Brain microvascular endothelial cell (primary cell): ENCODE data around the gene COL27A1.

Experiments
- DNase-seq: peaks from one replicate; pipeline ENCODE4 v3.0.0-alpha.2; 2020
- H3K27ac ChIP-seq: fragments of 250-450 bp; sonication (Bioruptor Pico); 2 replicates; pipeline ENCODE4 v1.5.1; 2020; ENCODE audit warnings: mild to moderate bottlenecking, moderate library complexity
- H3K27me3 ChIP-seq: fragments of 250-450 bp; sonication (Bioruptor Pico); replicated peaks from 2 replicates; pipeline ENCODE4 v1.5.1; 2020; ENCODE audit warnings: mild to moderate bottlenecking
- H3K36me3 ChIP-seq: fragments of 250-450 bp; sonication (Bioruptor Pico); replicated peaks from 2 replicates; pipeline ENCODE4 v1.5.1; 2020; ENCODE audit warnings: mild to moderate bottlenecking
- H3K4me3 ChIP-seq: 2 replicates; pipeline ENCODE4 v1.5.1; 2011; ENCODE audit warnings: low read depth, mild to moderate bottlenecking, control low read depth, low read length, moderate library complexity
- CTCF ChIP-seq: IDR thresholded peaks from 2 replicates; pipeline ENCODE4 v1.5.1; 2011; ENCODE audit warnings: low read depth, mild to moderate bottlenecking, moderate library complexity, low read length, control low read depth, inconsistent platforms; ENCODE audit errors: missing control alignments
- in situ Hi-C: cut with HindIII; loops from 2 replicates; pipeline ENCODE4 v1.10.0; 2017; ENCODE audit warnings: low sequenced_read_pairs, low pct_ligation_motif_present

Gene COL27A1

GRCh38 chr9:114112325-114112724 lies 43.0 kb upstream of the COL27A1 start:
- H3K27me3 ChIP-seq, result peaks cover 7% of the 10 kb centered on the region
- H3K36me3 ChIP-seq, result no peaks in the 10 kb centered on the region
- in situ Hi-C loops, result no loop called here
- TF ChIP-seq CTCF, result no peak
- no peak for DNase-seq
- no peak overlapping the region for H3K4me3 ChIP-seq
- no peak overlapping the region for H3K27ac ChIP-seq

GRCh38 chr9:114112778-114113584 lies 42.4 kb upstream of the COL27A1 start:
- Histone ChIP-seq H3K27me3 (peaks cover 12% of the 10 kb centered on the region), H3K36me3 (no peaks in the 10 kb centered on the region), H3K4me3 (no peak overlapping the region), H3K27ac (no peak overlapping the region)
- TF ChIP-seq CTCF, result no peak
- DNase-seq, result peak; percentile 22
- in situ Hi-C loops, result no loop called here

- Histone ChIP-seq H3K27me3 (peaks cover 14% of the 10 kb centered on the region), H3K4me3 (no peak overlapping the region), H3K36me3 (no peaks in the 10 kb centered on the region), H3K27ac (no peak overlapping the region)
- in situ Hi-C loops, result no loop called here
- no peak for TF ChIP-seq CTCF
- DNase-seq, result no peak
Observed at GRCh38 chr9:114114364-114114763, 41.0 kb upstream of the COL27A1 start.

GRCh38 chr9:114115654-114116125 lies 39.6 kb upstream of the COL27A1 start:
- DNase-seq, result no peak
- in situ Hi-C loops, result no loop called here
- Histone ChIP-seq H3K36me3 (no peaks in the 10 kb centered on the region), H3K27ac (no peak overlapping the region), H3K4me3 (no peak overlapping the region), H3K27me3 (peaks cover 17% of the 10 kb centered on the region)
- no peak for TF ChIP-seq CTCF

GRCh38 chr9:114116126-114116747 lies 39.1 kb upstream of the COL27A1 start:
- no peak for TF ChIP-seq CTCF
- in situ Hi-C loops, result no loop called here
- Histone ChIP-seq H3K27ac (no peak overlapping the region), H3K4me3 (no peak overlapping the region), H3K27me3 (peaks cover 22% of the 10 kb centered on the region), H3K36me3 (no peaks in the 10 kb centered on the region)
- DNase-seq, result no peak

GRCh38 chr9:114117614-114117995 lies 37.7 kb upstream of the COL27A1 start:
- Histone ChIP-seq H3K36me3 (no peaks in the 10 kb centered on the region), H3K27me3 (peaks cover 26% of the 10 kb centered on the region), H3K27ac (no peak overlapping the region), H3K4me3 (no peak overlapping the region)
- no peak for TF ChIP-seq CTCF
- no peak for DNase-seq
- in situ Hi-C loops, result no loop called here
